MM.1S (cell line): ENCODE results near the gene CCDC171.

ENCODE experiments used
- DNase-seq: peaks from one replicate; pipeline ENCODE4 v3.0.0-alpha.2; 2015
- H2AFZ ChIP-seq: fragments of 300-600 bp; sonication (generic); 2 replicates; pipeline ENCODE4 v1.6.0; 2016; ENCODE audit warnings: antibody characterized with exemption, low read length
- H3F3A ChIP-seq: fragments of 300-600 bp; sonication (generic); 2 replicates; pipeline ENCODE4 v1.6.1; 2016; ENCODE audit warnings: mild to moderate bottlenecking, antibody characterized with exemption, low read length, moderate library complexity, mixed read lengths; ENCODE audit not compliant: insufficient read depth
- H3K27ac ChIP-seq: fragments of 300-600 bp; sonication (generic); 2 replicates; pipeline ENCODE4 v1.5.1; 2016; ENCODE audit warnings: mild to moderate bottlenecking, low read length
- H3K27me3 ChIP-seq: fragments of 300-600 bp; sonication (generic); replicated peaks from 2 replicates; pipeline ENCODE4 v1.6.0; 2016; ENCODE audit warnings: low read length; ENCODE audit not compliant: insufficient read depth
- H3K36me3 ChIP-seq: fragments of 300-600 bp; sonication (generic); replicated peaks from 2 replicates; pipeline ENCODE4 v1.6.1; 2016; ENCODE audit warnings: mild to moderate bottlenecking, low read length, mixed read lengths; ENCODE audit not compliant: insufficient read depth
- H3K4me1 ChIP-seq: fragments of 300-600 bp; sonication (generic); 2 replicates; pipeline ENCODE4 v1.6.1; 2016; ENCODE audit warnings: low read length, mixed read lengths
- H3K4me2 ChIP-seq: fragments of 300-600 bp; sonication (generic); 2 replicates; pipeline ENCODE4 v1.6.0; 2016; ENCODE audit warnings: low read depth, low read length
- H3K4me3 ChIP-seq: fragments of 300-600 bp; sonication (generic); 2 replicates; pipeline ENCODE4 v1.5.1; 2016; ENCODE audit warnings: low read length, mixed read lengths
- H3K79me2 ChIP-seq: fragments of 300-600 bp; sonication (generic); 2 replicates; pipeline ENCODE4 v1.6.1; 2016; ENCODE audit warnings: mixed run types, low read length, mixed read lengths
- H3K9ac ChIP-seq: fragments of 300-600 bp; sonication (generic); 2 replicates; pipeline ENCODE4 v1.6.1; 2016; ENCODE audit warnings: low read length, mixed read lengths
- H3K9me2 ChIP-seq: fragments of 300-600 bp; sonication (generic); replicated peaks from 2 replicates; pipeline ENCODE4 v1.6.1; 2016; ENCODE audit warnings: mild to moderate bottlenecking, low read length, mixed read lengths; ENCODE audit not compliant: insufficient read depth
- H3K9me3 ChIP-seq: fragments of 300-600 bp; sonication (generic); replicated peaks from 2 replicates; pipeline ENCODE4 v1.6.1; 2016; ENCODE audit warnings: mild to moderate bottlenecking, low read length, mixed read lengths; ENCODE audit not compliant: insufficient read depth
- H4K20me1 ChIP-seq: fragments of 300-600 bp; sonication (generic); 2 replicates; pipeline ENCODE4 v1.6.1; 2016; ENCODE audit warnings: mild to moderate bottlenecking, low read length, moderate library complexity, mixed read lengths; ENCODE audit not compliant: insufficient read depth
- EZH2 ChIP-seq: fragments of 300-600 bp; sonication (generic); optimal IDR thresholded peaks from 2 replicates; pipeline ENCODE3; 2017; ENCODE audit warnings: low read depth, mild to moderate bottlenecking, antibody characterized with exemption, low read length, mixed read lengths
- EZH2phosphoT487 ChIP-seq: fragments of 300-600 bp; sonication (generic); IDR thresholded peaks from 2 replicates; pipeline ENCODE4 v1.6.1; 2018; ENCODE audit warnings: antibody characterized with exemption, low read length
- TF ChIP-seq, protein P1 (sequence below): fragments of 300-600 bp; sonication (generic); IDR thresholded peaks from 2 replicates; pipeline ENCODE4 v1.5.1; 2016; ENCODE audit warnings: antibody characterized with exemption, low read length, mixed read lengths

Gene CCDC171

DNA sequence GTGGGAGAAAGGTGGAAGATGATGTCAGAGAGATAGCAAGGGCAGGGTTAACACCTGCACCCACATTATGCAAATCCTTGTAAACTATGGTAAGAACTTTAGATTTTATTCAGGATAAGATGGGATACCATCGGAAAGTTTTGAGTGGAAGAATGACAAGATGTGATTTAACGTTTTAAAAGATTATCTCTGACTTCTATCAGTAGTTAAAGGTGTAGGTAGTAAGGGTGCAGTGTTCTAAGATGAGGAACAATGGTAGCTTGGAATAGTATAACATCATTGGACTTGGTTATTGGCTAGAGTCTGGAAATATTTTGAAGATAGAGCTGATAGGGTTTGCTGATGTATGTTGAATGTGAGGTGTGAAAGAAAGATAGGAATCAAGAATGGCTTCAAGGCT is 211.3 kb downstream of the CCDC171 start:
- Histone ChIP-seq H4K20me1 (no peaks in the 10 kb centered on the region), H3K4me3 (no peak overlapping the region), H3K9ac (no peak overlapping the region), H3K4me1 (no peaks in the 10 kb centered on the region), H3K27me3 (no peaks in the 10 kb centered on the region), H2AFZ (no peak overlapping the region), H3K36me3 (no peaks in the 10 kb centered on the region), H3K9me2 (no peaks in the 10 kb centered on the region), H3K4me2 (no peak overlapping the region), H3K79me2 (no peaks in the 10 kb centered on the region), H3K9me3 (no peaks in the 10 kb centered on the region), H3F3A (no peaks in the 10 kb centered on the region), H3K27ac (no peak overlapping the region)
- no peak for DNase-seq
- no peak for TF ChIP-seq EZH2
- no peak for TF ChIP-seq EZH2phosphoT487
- TF ChIP-seq, protein P1, sequence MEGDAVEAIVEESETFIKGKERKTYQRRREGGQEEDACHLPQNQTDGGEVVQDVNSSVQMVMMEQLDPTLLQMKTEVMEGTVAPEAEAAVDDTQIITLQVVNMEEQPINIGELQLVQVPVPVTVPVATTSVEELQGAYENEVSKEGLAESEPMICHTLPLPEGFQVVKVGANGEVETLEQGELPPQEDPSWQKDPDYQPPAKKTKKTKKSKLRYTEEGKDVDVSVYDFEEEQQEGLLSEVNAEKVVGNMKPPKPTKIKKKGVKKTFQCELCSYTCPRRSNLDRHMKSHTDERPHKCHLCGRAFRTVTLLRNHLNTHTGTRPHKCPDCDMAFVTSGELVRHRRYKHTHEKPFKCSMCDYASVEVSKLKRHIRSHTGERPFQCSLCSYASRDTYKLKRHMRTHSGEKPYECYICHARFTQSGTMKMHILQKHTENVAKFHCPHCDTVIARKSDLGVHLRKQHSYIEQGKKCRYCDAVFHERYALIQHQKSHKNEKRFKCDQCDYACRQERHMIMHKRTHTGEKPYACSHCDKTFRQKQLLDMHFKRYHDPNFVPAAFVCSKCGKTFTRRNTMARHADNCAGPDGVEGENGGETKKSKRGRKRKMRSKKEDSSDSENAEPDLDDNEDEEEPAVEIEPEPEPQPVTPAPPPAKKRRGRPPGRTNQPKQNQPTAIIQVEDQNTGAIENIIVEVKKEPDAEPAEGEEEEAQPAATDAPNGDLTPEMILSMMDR: no peak

DNA sequence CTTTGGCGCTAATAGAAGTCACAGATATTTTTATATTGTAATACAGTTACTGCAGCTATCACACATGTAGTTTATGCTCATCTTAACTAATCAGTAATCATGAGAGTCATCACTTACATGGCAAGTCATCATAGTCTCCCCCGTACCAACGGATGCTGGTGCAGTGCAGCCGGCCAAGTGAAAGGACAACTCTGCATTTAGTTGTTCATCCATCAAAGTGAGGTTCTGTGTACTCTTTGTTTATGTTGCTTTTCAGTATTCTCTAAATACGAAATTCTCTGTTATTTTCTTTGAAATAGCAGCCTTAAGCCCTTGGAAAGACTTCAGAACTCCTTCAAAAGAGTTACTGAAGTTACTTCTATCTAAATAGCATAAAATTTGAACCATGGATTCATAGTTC is 216.7 kb downstream of the CCDC171 start:
- no peaks in the 10 kb centered on the region for H3K9me2 ChIP-seq
- no peak overlapping the region for H2AFZ ChIP-seq
- no peak for DNase-seq
- no peaks in the 10 kb centered on the region for H4K20me1 ChIP-seq
- H3K4me3 ChIP-seq: no peak overlapping the region
- no peaks in the 10 kb centered on the region for H3F3A ChIP-seq
- no peaks in the 10 kb centered on the region for H3K9me3 ChIP-seq
- H3K27me3 ChIP-seq: no peaks in the 10 kb centered on the region
- no peak overlapping the region for H3K27ac ChIP-seq
- no peaks in the 10 kb centered on the region for H3K79me2 ChIP-seq
- no peak overlapping the region for H3K9ac ChIP-seq
- H3K36me3 ChIP-seq: no peaks in the 10 kb centered on the region
- TF ChIP-seq EZH2 (no peak), EZH2phosphoT487 (no peak)
- TF ChIP-seq, protein P1: no peak
- no peaks in the 10 kb centered on the region for H3K4me1 ChIP-seq
- H3K4me2 ChIP-seq: no peak overlapping the region

DNA sequence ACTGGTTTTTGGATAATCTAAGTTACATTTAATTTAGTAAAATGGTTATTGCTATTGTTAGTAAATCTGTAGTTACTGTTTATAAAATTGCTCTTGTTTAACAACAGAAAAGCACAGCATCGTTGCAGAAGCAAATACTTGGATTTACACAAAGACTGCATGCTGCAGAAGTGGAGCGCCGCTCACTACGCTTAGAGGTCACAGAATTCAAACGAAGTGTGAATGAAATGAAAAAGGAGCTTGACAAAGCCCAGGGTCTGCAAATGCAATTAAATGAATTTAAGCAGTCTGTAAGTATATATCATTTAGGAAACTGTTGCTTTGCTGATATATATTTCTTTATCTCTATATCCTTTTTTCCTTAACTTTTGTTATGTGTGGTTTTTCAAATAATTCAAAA is 226.0 kb downstream of the CCDC171 start:
- Histone ChIP-seq H3K9ac (no peak overlapping the region), H4K20me1 (no peaks in the 10 kb centered on the region), H3K4me3 (no peak overlapping the region), H3K4me2 (no peak overlapping the region), H3K9me2 (no peaks in the 10 kb centered on the region), H3K79me2 (no peaks in the 10 kb centered on the region), H3K27ac (no peak overlapping the region), H3F3A (no peaks in the 10 kb centered on the region), H3K36me3 (no peaks in the 10 kb centered on the region), H3K27me3 (no peaks in the 10 kb centered on the region), H3K9me3 (no peaks in the 10 kb centered on the region), H3K4me1 (no peaks in the 10 kb centered on the region), H2AFZ (no peak overlapping the region)
- TF ChIP-seq, protein P1: no peak
- TF ChIP-seq EZH2 (no peak), EZH2phosphoT487 (no peak)
- no peak for DNase-seq

DNA sequence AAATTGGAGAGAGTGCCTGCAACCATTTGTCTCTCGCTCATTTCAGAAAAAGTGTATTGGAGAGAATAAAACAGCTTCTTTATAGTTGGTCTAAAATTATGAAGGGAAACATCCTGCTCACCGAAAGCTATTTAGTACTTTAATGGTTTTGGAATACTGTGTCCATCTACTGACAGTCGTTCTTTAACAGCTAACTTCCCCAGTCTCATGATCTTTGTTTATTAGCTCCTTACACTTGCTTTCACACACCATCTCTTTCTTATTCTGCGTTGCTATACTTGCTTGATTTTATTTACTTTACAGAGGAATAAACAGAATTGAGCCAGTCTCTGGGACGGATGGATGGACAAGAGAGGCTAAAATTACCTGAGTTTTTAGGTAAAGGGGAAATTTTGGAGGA is 229.3 kb downstream of the CCDC171 start:
- no peaks in the 10 kb centered on the region for H3K27me3 ChIP-seq
- H3K9ac ChIP-seq: no peak overlapping the region
- no peaks in the 10 kb centered on the region for H3K9me3 ChIP-seq
- no peaks in the 10 kb centered on the region for H3K36me3 ChIP-seq
- H3K79me2 ChIP-seq: no peaks in the 10 kb centered on the region
- H4K20me1 ChIP-seq: no peaks in the 10 kb centered on the region
- no peak overlapping the region for H3K4me2 ChIP-seq
- H3K4me3 ChIP-seq: no peak overlapping the region
- H3K9me2 ChIP-seq: no peaks in the 10 kb centered on the region
- H3K4me1 ChIP-seq: no peaks in the 10 kb centered on the region
- H3F3A ChIP-seq: no peaks in the 10 kb centered on the region
- TF ChIP-seq EZH2phosphoT487 (no peak), EZH2 (no peak)
- TF ChIP-seq, protein P1: no peak
- no peak overlapping the region for H2AFZ ChIP-seq
- H3K27ac ChIP-seq: no peak overlapping the region
- DNase-seq: no peak
